Fibroblast of lung (primary cell): ENCODE results near the gene HTR3B.

Experiments used
- CTCF ChIP-seq, 2 donors: IDR thresholded peaks in 1 of 2; conservative IDR thresholded peaks in 1 of 2; 1 replicate in 1 of 2; 2 replicates in 1 of 2; pipeline ENCODE4 v1.5.1; 2011 to 2012; ENCODE audit warnings: low read length in 2 of 2, control low read depth in 1 of 2, inconsistent platforms in 1 of 2, low read depth in 1 of 2, mild to moderate bottlenecking in 1 of 2
- EZH2 ChIP-seq: IDR thresholded peaks from 2 replicates; pipeline ENCODE4 v1.5.1; 2012; ENCODE audit warnings: low read length, control low read depth, mild to moderate bottlenecking; ENCODE audit errors: missing control alignments

GRCh38 chr11:113937918-113938317, 33.3 kb downstream of the HTR3B start:
- TF ChIP-seq CTCF (conservative IDR thresholded peaks at IDR 0.05 in 1 of 2, IDR thresholded peaks at IDR 0.05 in 1 of 2; ENCODE audit: low read depth in 1 of 2, low read length in 2 of 2) (no peak), EZH2 (no peak)
